GM19395 (cell line): ENCODE results near the gene TGFBR3.

ENCODE experiments used
- ATAC-seq: cut with Tn5 transposase; IDR thresholded peaks from one replicate; pipeline ENCODE4 v1.9.1; 2021; ENCODE audit warnings: mild to moderate bottlenecking, moderate library complexity; ENCODE audit not compliant: unreplicated experiment

Gene TGFBR3

DNA sequence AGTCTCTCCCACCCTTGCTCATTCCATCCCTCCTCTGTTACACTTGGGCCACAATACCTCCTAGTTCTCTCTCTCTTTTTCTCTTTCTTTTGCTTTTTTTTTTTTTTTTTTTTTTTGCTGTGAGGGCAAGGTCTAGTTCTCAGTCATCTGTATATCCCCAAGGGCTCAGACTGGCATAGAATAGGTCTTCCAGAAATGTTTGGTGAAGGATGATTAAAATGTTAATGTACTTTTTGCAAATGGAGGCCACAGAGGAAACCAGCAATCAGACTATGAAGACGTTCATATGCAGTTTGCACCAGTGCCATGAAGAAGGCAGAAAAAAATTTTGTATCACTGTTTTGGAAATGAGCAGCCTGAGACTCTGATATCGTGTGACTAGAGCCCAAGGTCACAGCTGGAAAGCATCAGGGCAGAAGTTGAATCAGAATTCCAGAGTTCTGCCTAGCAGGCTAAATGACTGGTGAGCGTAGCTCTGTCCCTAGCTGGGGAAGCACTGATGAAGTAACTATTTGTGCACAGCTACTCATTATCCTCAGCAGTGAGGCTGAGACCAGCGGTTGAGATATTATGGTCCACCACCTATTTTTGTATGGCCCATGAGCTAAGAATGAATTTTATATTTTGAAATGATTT is 186.5 kb downstream of the TGFBR3 start:
- ATAC-seq = no peak

DNA sequence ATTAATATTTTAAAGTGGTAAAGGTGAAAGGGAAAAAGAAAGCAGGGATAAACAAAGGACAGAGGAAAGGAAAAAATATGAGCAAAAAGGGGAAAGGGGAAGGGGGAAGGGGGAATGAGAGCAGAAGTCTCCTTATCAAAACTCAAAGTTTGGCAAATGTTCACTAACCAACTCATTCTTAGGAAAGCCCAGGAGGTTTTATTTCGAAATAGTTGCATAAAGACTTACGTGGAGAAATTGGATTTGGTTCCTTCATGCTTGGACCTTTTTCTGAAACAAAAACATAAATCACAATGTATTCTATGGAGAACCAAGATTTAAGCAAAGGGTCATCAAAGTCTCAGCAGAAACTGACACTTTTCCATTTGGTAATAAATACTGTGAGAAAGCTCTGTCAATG is 188.1 kb downstream of the TGFBR3 start:
- ATAC-seq = no peak

DNA sequence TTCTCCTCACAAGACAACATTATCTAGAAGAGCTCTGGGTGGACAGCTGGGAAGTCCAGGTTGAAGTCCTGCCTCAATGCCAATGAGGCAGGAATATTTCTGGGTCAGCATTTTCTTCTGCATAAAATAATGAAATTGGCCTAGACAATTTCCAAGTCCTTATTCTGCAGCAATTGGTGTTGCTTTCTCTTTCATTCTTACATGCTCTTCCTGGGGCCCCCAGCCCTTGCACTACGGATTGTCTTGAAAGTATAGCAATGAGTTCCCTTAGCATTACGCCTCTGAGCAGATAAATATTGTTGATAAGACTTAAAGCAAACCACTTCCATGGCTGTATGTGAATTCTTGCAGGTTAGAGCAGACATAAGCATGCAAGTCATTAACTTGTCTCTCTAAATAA is 188.5 kb downstream of the TGFBR3 start:
- peak; percentile 92 for ATAC-seq

DNA sequence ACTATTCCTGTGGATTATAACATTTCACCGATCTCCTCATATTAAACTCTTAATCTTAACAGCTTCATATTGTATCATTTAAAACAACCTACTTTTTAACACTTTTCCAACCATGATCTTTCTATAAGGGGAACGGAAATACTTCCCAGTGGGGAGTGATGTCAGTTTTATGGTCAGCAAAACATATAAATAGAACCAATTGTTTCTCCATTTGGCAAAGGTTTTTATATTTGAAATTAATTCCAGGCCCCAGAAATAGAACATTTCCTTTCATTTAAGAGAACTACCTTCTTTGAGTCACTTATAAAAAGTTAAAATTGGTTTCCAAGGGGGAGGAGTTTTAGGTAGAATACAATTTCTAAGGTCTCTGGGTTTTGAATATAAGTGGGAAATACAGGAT is 189.6 kb downstream of the TGFBR3 start:
- ATAC-seq = no peak

GRCh38 chr1:91693557-91693956 is 192.4 kb downstream of the TGFBR3 start:
- no peak for ATAC-seq

- no peak for ATAC-seq
Measured at GRCh38 chr1:91691525-91691924, 194.4 kb downstream of the TGFBR3 start.

GRCh38 chr1:91689641-91690481 is 196.1 kb downstream of the TGFBR3 start:
- ATAC-seq = no peak

DNA sequence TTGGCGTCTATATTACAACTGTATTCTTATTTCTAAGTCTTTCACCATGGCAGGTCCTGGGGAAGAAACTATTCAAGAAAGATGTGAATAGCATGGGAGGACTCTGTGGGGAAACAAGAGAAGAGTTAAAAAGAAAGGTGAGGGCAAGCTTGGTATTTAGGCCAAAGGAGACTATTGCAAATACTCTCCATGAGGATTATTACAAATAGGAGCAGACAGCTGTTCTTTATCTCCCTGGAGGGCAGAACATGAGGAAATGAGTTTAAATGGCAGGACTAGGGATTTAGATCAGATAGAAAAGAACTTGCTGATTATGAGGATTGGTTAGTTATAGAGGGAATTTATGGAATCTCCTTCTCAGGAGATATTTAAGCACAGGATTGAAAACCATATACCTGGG is 198.5 kb downstream of the TGFBR3 start:
- ATAC-seq = no peak

DNA sequence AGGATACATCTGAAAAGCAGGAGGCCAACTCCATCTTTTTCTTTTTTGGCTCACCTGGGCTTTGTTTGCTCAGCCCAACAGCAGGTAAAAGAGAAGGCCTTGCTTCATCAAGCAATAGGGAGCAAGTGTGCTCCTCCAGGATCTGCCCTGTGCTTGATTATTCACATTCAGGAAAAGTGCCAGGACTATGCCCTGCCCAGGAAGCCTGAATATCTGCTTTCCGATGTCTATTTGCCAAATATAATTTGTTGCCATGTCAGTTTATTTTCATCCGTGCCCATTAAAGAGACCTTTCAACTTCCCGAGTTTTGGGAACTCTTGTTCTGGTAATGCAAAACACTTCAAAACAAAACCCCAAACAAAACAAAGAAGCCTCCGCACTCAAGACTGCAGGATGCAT is 200.0 kb downstream of the TGFBR3 start:
- no peak for ATAC-seq

- ATAC-seq = no peak
Measured at GRCh38 chr1:91684481-91685196, 201.3 kb downstream of the TGFBR3 start.

DNA sequence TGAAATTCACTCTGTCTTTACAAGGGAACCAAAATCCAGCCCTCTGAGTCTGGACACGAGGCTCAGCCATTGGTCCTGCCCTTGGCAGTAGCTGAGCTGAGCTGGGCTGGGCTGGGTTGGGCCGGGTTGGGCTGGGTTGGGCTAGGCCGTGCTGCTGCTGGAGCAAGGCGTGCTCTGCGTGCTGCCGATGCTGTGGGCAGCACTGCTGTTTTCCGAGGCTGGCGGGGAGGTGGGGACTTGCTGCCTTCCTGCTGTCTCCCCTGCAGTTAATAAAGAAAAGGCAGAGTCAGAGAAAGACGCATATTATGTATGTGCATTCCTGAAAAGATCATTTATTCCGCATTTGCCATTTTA is 202.4 kb downstream of the TGFBR3 start:
- no peak for ATAC-seq

DNA sequence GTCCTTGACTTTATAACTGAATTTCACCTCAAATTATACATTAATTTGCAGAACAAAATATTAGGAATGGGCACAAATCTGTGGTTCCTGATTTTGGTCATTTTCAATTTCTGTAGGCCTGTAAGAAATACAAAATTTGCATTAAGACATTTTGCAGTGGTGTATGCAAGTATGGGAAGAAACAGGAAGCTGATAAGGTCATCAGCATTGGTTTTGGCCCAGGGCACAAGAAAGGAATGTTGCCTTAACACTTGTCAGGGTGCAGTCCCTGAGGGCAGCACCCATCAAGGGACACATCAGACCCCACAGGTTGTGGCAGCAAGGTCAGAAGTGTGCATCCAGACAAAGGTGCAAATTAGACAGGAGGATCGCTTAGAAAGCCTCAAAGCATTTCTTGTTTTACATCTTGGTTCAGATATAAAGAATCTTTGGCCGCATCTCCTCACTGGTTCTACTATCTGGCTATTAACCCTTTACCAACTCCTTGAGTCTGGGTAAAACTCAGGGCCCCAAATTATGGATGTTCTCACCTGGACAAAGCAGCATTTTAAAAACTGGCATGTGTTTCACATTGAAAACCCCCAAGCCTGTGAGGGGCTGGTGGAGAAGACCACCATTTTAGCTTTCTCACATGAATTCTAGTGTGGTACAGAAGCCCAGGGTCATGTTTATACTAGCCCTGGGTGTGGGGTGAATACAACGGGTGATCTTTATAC is 202.9 kb downstream of the TGFBR3 start:
- ATAC-seq = no peak

GRCh38 chr1:91680556-91681155 is 205.3 kb downstream of the TGFBR3 start:
- no peak for ATAC-seq

DNA sequence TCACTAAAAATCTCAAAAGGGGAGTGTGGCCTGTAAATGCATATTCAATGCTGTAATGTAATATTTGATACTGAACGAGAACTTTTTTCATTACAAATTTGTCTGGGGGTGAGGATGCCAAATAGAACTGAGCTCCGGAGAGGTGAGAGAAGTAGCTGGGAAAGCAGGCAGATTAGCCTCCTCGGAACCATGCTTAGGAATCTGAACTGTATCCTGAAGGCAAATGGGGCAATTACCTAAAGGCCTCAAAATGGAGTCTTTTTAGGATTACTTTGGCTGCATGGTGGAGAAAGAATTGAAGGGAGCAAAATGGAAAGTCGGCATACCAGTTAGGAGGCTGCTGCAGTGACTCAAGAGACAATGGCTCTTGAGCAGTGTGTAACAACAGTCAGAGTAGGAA is 206.5 kb downstream of the TGFBR3 start:
- no peak for ATAC-seq

GRCh38 chr1:91676030-91676429 is 209.9 kb downstream of the TGFBR3 start:
- ATAC-seq = no peak

DNA sequence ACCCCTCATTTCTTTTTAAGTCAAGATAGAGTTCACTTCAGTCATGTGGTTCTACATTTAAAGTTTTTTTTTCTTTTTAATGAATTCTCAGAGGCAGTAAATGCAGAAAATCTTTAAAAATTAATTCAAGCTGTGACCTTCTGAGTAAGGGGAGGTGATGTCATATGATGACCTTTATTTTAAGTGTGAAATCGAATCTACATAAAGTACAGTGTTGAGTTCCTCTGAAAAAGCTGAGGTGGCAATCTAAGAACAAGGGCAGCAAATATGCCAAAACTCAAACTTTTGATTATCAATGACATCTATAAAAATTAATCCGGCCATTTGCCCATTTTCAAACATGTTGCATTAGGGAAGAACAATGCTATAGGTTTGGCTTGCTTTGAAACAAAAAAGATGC is 211.8 kb downstream of the TGFBR3 start:
- ATAC-seq = no peak

- no peak for ATAC-seq
Measured at GRCh38 chr1:91673613-91674012, 212.3 kb downstream of the TGFBR3 start.

DNA sequence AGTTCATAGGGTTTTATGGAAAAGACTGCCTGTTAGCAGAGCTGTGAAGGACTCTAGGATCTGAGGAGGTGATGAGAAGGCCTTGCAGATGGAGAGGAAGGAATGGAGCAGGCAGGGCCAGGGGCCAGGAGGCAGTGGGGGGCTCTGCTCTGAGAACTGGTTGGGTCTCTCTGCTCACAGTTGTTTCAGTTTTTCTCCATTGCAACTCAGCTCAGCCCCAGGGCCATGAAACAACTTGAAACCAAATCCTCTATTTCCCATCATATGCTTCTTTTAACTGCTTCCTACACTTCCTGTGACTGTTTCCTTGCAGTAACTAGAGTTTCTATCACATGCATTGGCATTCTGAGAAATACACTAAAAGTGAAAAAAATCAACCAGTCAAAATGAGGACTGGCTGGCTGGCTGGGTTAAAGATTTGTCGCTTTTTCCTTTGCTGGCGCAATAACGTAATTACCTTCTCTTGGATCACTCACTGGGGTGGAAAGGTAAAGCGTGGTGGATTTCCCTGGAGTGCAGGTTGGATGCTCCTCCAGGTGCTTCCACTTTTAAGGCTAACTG is 213.3 kb downstream of the TGFBR3 start:
- ATAC-seq = no peak

DNA sequence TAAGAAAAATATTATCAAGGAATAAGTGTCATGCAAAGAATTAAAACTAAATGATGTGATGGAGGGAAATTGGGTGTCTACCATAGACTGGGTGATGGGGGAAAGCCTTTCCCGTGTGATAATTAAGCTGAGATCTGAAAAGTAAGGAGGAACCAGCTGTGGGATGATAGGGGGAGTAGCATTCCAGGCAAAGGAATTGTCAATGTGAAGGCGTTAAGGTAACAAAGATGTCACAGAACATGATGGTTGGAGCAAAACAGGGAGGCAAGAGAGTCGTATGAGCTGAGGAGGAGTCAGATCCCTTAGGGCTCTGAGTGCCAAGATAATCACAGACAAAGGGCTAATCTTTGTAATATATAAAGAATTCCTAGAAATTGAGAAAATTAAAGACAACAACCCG is 215.2 kb downstream of the TGFBR3 start:
- no peak for ATAC-seq

DNA sequence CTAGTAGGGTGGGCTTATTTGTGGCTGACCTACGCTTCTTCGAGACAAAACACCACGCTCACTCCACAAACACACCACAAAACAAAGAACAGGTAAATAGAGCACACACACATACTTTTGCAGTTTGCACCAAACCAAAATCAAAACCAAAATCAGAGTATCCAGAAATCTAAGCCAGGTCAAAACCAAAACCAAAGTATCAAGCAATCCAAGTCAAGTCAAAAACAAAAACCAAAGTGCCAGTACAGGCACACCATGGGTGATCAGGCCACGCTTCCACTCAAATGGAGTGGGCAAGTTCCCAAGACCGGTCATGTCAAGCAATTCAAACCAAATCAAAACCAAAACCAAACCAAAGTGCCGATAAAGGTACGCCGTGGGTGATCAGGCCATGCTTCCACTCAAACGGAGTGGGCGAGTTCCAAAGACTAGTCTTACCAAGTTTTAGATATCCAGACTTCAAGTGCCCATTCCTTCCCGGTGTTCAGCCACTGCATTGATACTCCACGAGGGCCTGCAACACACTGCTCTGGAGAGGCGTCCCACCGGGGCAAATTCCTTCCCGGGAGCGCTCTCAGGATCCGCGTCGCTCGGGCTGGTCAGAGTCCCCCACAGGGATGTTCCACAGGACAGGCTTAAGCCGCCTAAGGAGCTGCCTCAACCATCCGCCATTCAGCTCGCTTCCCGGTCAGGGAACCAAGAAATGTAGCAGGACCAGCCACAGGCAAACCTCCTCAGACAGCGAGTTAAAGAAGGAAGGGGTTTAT is 216.2 kb downstream of the TGFBR3 start:
- ATAC-seq = no peak
